GM11168 (cell line): Measurements from ENCODE around the gene AVPR2.

Source experiments
- in situ Hi-C: fragments of 300-500 bp; cut with MboI; formaldehyde crosslinking; loops from one replicate; pipeline ENCODE4 v1.12.0; 2022; ENCODE audit warnings: low sequenced_read_pairs; ENCODE audit not compliant: unreplicated experiment

The AVPR2 gene

DNA sequence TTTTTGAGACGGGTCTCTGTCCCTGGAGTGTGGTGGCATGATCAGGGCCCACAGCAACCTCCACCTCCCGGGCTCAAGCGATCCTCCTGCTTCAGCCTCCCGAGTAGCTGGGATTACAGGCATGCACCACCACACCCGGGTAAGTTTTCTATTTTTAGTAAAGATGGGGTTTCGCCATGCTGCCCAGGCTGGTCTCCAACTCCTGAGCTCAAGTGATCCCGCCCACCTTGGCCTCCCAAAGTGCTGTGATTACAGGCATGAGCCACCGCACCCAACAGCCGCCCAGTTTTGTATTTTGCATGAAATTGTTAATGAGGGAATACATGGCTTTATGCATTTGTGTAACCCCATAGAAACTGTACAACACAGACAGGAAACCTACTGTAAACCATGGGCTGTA lies 24.4 kb downstream of the AVPR2 start:
- in situ Hi-C loops: no loop called here

DNA sequence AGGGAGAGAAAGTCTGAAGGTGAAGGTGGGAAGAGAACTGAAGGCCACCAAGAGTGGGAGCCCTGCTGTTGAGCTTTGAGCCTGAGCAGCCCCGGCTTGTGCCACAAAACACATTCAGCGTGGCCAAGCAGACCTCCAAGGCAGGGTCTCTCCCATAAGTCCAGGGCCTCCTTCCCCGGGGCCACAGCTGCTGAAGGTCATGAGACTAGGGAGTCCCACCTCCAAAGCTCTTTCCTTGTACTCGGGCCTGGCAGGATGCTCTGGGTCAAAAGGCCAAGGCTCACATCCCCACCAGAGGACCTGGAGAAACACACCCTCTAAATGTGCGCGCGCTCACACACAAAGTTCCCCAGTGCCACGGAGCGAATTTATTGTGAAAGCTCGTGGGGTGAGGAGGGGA lies 25.1 kb downstream of the AVPR2 start:
- in situ Hi-C loops: no loop called here

DNA sequence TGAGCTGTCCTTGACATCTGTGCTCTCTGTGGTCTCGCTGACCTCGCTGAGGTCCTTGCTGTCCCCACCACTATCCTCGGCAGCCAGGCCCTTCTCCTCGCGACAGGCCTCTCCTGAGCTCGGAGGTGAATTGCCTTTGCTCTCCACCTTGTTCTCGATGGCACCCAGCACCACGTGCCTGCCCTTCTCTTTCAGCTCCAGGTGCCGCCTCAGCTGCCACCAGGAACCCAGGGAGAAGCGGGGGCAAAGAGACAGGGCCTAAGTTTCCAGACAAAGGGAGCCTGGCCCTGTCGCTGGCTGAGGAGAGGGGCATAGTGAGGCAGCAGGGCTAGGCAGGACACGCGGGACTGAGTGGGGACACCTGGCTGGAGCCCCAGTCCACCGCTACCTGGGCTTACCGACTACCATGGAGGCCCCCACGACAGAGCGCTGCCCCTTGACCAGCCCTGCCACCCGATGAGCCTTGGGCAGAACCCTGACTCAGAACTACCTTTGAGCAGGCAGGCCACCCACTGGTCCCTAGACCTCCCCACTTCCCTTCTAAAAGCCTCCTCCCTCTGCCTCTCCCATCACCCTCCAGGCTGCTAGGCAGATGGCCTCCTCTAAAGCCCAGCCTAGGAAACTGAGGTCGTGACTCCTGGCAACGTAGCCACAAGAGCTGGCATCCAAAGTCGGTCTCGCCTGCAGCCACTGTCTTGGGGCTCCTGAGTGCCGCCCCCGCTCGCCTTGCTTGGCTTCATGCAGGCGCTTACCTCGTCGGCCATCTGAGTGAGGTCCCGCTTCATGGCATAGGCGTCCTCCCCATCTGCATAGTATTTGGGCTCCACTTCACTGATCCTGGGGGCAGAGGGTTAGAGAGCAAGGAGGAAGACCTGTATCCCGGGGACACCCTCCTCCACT lies 25.8 kb downstream of the AVPR2 start:
- in situ Hi-C loops: no loop called here

DNA sequence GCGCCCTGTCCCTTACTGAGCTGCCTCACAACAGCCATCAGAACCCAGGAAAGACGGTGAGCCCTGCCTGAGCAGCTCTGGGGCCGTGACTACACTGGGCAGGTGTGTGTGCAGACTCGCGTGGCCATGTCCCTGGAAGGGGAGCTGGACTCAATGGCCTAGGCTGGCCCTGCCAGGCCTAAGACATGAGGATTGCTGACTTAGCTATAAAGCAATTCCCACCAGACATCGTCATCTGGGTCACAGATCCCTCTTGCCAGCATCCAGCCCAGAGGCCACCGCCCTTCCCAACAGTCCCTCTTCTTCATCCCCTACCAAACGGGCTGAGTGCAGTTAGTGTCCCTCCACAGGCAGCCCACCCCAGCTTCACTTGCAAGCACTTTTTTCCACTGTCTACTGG lies 26.7 kb downstream of the AVPR2 start:
- in situ Hi-C loops: no loop called here

DNA sequence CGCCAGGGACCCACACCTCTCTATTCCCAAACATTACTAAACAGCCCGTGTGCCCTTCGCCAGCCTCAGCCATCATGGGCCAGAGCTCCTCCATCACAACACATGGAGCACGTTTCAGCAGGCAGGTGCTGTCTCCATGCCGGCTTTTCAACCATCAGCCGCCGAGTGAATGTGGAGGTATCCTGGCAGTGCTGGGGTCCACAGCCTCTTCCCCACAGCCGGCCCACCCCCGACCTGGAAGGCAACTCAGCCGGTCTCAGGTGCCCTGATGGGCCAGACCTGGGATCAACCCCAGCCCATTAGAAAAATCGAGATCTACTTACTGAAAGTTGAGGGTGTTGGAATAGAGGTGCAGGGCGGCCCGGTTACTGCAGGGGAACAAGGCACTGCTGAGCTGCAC lies 27.3 kb downstream of the AVPR2 start:
- in situ Hi-C loops: no loop called here

DNA sequence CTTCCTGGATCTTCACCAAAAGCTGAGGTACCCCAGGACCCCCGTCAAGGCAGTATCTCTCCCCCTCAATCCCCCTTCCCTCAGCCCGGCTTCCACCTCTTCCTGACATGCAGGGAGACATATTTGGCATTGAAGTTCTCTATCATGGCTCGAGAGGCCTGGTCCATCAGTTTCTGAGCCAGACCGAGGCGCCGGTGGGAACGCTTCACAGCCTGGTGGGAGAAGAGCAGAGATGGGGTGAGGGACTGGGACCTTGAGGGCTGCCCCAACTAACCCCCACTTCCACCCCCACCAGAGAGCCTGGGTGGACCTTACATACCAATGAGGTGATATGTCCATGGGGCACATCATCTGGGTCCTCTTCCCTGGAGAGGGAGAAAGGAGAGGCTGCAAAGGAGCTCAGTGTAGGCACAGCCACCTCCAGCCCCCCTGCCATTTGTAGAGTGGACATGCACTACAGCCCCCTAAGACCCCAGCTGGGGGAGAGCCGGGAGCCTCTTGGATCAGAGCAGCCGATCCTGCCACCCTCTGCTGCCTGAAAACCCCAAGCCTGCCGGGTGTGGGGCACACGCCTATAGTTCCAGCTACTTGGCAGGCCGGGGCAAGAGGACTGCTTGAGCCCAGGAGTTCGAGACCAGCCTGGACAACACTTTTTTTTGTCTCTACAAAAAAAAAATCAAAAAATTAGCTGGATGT lies 27.9 kb downstream of the AVPR2 start:
- in situ Hi-C loops: no loop called here

DNA sequence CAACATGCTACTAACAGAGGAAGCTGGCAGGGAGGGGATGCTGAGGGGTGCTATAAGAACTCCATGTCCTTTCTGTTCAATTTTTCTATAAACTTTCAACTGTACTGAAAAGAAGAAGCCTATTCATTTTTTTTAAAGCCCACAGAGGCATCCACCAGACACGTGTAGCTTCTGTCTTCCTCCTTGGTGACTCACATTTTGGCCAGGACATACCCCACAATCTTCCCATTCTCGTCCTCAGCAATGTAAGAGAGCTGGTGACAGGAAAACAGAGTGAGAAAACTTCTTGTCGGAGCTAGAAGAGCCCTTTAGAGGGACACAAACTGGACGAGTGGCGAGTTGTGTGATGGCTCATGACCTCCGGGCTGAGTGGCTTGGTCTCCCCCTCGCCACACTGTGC lies 29.3 kb downstream of the AVPR2 start:
- in situ Hi-C loops: no loop called here

DNA sequence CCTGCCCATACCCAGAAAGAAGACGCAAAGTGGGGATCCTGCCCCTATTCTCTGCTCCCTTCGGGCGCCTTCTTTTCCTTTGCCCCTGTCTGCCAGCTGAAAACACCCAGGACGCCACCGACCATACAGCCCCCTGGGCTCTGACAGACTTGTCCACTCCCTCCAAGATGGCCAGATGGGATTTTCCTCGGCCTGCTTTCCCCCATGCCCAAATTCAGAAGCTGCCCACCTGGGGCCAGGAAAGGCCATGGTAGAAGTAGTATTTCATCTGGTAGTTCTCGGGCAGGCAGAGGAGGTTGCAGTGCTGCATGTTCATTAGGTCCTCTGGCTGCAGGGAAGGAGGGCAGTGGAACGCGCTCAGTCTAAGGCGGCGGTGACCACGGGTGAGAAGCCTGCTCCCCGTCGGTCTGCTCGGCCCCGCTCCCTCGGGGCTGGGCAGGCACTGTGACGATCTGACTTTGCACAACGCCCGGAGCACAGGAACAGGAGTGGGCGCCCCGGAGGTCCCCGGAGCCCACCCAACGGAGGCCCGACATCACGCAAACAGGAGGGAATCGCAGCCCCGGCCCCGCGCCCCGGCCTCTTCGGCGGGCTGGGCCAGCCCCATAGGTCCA lies 29.8 kb downstream of the AVPR2 start:
- in situ Hi-C loops: no loop called here

DNA sequence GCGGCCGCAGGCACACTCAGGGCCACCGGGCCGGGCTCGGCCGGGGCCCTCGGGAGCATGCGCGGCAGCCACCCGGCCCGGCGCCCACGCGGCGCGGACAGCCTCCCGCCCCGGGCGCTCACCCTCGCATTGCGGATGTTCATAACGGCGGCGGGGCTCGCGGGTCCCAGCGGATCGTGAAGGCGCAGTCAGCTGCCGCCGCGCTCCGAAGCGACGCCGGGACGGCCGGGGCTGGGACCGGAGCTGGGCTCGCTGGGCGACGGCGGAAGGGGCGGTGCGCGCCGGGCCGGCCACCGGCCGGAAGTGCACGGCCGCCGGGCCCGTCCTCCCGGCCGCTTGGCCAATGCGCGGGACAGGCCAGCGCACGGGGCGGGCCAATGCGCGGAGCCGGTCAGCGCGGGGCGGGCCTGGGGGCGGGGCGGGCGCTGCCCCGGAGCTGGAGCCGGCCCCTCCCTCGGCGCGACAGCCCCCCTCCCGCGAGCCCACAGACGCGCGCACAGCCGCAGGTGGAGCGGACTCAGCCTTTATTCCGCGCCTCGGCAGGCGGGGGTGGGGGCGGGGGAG lies 30.4 kb downstream of the AVPR2 start, which contains the start of gene NAA10:
Gene NAA10, minus strand, starts transcription at position 276 of the 564 bp plus-strand sequence. Its CDS starts 133 bp downstream, at position 143.
- in situ Hi-C loops: no loop called here

DNA sequence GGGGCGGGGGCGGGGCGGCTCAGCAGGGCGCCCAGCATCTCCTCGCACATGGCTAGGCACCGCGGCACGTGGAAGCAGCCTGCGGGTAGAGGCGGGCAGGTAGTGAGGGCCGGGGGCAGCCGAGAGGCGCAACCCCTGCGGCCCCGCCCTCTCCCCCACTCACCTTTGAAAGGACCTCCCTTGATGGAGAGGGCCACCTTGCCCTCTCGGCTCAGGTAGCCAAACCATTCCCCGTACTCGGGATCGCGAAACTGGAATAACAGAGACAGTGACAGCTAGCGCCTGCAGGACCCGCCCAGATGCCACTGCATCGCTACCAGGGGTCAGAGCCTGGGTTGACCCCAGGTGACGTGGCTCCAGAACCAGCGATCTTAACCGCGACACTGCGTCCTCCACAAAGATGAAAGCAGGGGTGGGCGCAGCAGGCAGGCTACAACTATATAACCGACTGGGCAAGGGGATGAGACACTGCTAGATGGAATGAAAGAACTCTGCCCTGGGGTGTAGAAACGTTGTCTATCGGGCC lies 30.9 kb downstream of the AVPR2 start:
- in situ Hi-C loops: no loop called here

DNA sequence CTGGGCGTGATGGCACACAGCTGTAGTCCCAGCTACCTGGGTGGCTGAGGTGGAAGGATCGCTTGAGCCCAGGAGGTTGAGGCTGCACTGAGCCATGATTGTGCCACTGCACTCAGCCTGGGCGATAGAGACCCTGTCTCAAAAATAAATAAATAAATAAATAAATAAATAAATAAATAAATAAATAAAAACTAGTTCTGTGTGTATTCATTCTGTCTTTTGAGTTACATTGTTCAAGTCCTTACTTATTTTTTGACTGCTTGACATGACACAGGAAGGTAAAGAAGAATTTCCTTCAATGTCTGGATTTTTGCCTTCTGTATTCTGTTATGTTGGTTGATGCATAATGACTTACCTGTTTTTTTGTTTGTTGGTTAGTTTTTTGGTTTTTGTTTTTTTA lies 32.6 kb downstream of the AVPR2 start:
- in situ Hi-C loops: no loop called here

DNA sequence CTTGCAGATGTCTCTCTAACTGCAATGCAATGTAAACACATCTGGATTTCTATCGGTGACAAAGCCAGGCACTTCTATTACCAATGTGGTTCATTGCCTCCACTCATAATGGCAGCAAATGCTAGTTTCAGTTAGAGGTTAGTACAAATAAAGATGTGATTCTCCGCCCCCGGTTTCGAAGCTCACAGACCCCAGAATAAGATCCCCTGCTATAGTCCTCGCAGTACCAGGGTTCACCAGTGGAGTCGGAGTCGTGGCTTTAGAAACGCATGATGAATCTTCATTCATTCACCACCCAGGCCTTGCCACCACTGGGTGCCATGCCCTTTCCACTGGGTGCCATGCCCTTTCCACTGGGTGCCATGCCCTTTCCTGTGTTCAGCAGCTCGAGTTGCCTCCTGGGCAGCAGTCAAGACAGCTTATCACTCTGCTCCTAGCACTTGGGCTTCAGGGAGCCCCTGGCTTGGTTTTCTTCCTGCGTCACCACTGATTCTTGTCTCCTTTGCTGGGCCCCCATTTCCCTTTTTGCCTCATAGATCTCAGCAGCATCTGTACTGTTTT lies 33.8 kb downstream of the AVPR2 start:
- in situ Hi-C loops: no loop called here

DNA sequence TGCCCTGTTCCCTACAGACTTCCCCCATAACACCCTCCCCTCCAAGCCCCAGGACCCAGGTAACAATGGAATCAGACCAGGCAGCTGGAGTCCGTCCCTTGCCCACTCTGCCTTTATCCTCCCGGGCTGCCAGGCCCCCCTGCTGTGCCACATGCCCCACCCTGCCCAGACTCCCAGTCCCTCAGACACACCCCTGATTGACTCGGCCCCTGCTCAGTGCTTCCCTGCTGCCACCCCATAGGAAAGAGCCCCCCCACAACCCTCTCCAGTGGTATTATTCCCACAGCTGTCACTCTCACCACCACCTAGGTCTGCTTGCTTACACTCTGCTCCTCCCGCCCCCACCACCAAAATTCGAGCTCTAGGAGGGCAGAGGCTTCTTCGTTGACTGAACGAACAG lies 35.1 kb downstream of the AVPR2 start:
- in situ Hi-C loops: no loop called here

DNA sequence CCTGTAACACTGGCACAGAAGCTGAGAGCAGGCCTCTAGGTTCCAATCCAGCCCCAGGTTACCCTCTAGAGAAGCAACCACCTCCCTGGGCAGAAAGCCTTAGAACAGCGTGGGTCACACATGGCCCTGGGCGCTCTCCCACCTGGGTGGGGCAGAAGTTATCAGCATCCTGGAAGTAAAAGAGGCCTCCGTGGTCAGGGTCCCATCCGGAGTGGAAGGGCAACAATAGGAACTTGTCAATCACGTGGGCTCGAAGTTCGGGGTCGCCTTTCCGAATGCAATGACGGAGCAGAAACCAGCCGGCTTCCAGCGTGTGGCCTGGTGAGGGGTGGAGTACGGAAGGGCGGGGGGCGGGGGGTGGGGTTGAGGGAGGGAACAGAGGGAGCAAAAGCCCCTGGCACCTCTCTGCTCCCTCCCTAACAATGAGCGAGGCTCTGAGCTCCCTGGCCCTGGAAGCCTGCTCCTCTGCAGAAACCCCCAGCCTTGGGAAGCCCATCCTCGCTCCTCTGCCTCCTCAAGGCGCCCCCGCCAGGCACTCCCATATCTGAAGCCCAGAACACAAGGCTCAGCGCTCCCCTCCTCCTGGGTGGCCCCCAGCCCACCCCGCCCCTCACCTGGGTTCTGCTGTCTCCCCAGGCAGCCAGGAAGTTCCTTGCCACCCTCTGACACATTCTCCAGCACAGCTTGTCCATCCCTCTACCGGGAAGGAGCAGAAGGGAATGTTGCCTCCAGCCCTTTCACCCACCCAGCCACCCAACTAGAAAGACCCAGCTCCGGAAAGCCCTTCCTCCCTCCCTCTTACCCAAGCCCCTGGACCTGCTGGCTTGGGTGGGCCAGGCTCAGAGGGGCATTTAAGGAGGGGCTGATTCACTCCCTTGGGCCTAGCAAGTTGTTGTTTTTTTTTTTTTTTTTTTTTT lies 37.1 kb downstream of the AVPR2 start:
- in situ Hi-C loops: no loop called here

DNA sequence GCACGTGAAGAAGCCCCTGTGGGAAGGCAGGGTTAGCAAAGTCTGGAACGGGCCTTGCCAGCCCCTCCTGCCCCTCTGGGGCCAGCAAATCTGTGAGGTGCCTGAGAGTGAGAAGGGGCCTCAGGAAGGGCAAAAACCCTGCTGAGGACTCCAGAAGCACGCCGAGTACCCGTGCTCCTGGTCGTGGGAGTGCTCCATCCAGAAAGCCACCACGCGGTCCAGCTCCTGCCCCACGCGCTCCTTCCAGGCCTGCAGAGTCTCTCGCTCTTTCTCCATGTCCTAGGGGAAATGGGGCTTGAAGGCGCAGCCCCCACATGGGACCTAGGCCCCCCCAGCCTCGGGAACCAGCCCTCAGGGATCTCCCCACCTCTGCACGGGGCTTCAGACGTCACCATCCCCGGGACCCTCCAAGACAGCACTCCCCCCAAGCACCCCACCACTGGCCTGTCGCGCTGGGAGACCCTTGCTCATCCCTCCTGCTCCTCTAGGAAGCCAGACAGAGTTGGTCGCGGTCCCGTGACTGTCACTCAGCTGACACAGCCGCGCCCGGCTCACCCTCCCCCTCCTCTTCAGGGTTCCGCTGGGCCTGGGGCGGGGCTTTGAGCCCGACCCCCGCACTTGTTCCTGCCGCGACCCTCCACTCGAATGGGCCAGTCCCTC lies 39.8 kb downstream of the AVPR2 start, which contains the start of gene RENBP:
Gene RENBP, minus strand, starts transcription at position 504 of the 660 bp plus-strand sequence. Its CDS starts 33 bp downstream, at position 471.
- in situ Hi-C loops: no loop called here

DNA sequence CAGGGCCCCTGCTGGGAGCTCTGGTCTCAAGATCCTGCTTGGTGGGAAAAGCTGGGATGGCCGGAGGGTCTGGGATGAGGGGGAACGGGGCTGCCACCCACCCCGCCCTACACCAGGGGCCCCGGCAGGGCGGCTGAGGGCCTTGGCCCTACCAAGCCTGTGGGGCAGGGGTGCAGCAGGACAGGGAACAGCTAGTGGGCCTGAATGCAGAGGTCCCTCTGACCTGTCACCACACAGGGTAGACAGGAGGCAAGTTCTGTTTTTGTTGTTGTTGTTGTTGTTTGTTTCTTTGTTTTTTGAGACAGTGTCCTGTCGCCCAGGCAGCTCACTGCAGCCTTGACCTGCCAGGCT lies 40.3 kb downstream of the AVPR2 start:
- in situ Hi-C loops: no loop called here

DNA sequence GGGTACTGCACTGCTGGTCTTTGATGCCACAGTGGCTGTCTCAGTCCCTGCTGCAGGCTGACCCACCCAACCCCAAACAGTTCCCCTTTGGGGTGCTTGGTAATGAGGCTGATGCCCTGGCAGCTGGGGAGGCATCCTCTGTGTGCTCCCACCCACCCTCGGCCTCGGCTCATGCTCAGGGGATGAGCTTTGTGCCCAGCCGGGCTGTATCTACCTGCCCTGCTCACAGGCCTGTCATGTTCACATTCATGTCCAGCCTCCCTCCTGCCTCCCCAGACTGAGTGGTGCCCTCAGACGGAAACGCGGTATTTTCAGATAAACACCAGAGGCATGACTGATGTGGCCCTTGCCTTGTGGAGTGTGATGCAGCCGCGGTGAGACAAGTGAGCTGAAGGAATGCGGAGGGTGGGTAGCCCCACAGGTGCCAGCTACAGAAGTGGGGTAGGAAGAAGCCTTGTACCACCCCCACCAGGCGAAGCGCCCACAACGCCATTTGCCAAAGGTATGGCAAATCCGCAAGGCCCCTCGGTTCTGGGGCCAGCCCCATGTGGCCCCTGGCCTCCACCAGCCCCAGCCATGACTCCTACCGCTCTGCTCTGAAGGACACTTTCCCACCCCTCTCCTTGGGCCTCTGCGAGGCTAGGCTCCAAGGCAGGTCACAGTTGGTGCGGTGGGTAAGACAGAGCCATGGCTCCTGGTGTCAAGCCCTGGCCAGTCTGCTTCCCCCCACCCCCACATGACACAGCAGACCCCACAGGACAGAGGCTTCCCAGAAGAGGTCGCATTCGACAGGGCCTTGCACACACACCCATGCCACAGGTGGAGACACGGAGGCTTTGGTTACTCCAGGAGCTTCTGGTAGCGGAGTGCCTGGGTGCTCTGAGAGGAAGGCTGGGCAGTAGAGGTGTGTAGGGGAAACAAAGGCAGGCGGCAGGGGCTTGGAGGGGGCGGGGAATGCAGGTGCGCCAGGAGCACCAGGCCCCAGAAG lies 41.8 kb downstream of the AVPR2 start:
- in situ Hi-C loops: no loop called here
